ENCODE results near the gene ELFN1.

- TF ChIP-seq, protein P1, sequence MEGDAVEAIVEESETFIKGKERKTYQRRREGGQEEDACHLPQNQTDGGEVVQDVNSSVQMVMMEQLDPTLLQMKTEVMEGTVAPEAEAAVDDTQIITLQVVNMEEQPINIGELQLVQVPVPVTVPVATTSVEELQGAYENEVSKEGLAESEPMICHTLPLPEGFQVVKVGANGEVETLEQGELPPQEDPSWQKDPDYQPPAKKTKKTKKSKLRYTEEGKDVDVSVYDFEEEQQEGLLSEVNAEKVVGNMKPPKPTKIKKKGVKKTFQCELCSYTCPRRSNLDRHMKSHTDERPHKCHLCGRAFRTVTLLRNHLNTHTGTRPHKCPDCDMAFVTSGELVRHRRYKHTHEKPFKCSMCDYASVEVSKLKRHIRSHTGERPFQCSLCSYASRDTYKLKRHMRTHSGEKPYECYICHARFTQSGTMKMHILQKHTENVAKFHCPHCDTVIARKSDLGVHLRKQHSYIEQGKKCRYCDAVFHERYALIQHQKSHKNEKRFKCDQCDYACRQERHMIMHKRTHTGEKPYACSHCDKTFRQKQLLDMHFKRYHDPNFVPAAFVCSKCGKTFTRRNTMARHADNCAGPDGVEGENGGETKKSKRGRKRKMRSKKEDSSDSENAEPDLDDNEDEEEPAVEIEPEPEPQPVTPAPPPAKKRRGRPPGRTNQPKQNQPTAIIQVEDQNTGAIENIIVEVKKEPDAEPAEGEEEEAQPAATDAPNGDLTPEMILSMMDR (IDR thresholded peaks at IDR 0.05), result no peak
- TF ChIP-seq, protein P2, sequence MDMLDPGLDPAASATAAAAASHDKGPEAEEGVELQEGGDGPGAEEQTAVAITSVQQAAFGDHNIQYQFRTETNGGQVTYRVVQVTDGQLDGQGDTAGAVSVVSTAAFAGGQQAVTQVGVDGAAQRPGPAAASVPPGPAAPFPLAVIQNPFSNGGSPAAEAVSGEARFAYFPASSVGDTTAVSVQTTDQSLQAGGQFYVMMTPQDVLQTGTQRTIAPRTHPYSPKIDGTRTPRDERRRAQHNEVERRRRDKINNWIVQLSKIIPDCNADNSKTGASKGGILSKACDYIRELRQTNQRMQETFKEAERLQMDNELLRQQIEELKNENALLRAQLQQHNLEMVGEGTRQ (IDR thresholded peaks at IDR 0.05; ENCODE audit: borderline replicate concordance, low read depth, low read length), result no peak
- TF ChIP-seq, protein P3, sequence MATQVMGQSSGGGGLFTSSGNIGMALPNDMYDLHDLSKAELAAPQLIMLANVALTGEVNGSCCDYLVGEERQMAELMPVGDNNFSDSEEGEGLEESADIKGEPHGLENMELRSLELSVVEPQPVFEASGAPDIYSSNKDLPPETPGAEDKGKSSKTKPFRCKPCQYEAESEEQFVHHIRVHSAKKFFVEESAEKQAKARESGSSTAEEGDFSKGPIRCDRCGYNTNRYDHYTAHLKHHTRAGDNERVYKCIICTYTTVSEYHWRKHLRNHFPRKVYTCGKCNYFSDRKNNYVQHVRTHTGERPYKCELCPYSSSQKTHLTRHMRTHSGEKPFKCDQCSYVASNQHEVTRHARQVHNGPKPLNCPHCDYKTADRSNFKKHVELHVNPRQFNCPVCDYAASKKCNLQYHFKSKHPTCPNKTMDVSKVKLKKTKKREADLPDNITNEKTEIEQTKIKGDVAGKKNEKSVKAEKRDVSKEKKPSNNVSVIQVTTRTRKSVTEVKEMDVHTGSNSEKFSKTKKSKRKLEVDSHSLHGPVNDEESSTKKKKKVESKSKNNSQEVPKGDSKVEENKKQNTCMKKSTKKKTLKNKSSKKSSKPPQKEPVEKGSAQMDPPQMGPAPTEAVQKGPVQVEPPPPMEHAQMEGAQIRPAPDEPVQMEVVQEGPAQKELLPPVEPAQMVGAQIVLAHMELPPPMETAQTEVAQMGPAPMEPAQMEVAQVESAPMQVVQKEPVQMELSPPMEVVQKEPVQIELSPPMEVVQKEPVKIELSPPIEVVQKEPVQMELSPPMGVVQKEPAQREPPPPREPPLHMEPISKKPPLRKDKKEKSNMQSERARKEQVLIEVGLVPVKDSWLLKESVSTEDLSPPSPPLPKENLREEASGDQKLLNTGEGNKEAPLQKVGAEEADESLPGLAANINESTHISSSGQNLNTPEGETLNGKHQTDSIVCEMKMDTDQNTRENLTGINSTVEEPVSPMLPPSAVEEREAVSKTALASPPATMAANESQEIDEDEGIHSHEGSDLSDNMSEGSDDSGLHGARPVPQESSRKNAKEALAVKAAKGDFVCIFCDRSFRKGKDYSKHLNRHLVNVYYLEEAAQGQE (IDR thresholded peaks at IDR 0.05; ENCODE audit: low read depth, low read length), result no peak
- TF ChIP-seq MXI1 (IDR thresholded peaks at IDR 0.05; ENCODE audit: low read depth, low read length) (no peak), GATA2 (CRISPR knock-in tag; IDR thresholded peaks at IDR 0.05) (no peak), JUND (IDR thresholded peaks at IDR 0.05) (no peak), TCF12 (IDR thresholded peaks at IDR 0.05) (no peak), RAD21 (IDR thresholded peaks at IDR 0.05; ENCODE audit: low read length) (no peak), EZH2phosphoT487 (IDR thresholded peaks at IDR 0.05; ENCODE audit: borderline replicate concordance, low read depth) (no peak), TAF1 (IDR thresholded peaks at IDR 0.05; ENCODE audit: borderline replicate concordance, low read depth, low read length) (no peak), POLR2AphosphoS5 (IDR thresholded peaks at IDR 0.05; ENCODE audit: low read depth, low read length) (no peak), EP300 (IDR thresholded peaks at IDR 0.05; ENCODE audit: borderline replicate concordance in 1 of 2, low read depth in 1 of 2, low read length in 1 of 2) (no peak), FOSL2 (IDR thresholded peaks at IDR 0.05; ENCODE audit: borderline replicate concordance, low read depth) (no peak)
- TF ChIP-seq, protein P4, sequence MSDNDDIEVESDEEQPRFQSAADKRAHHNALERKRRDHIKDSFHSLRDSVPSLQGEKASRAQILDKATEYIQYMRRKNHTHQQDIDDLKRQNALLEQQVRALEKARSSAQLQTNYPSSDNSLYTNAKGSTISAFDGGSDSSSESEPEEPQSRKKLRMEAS (IDR thresholded peaks at IDR 0.05; ENCODE audit: low read depth), result no peak
These were observed 15.0 kb downstream of the ELFN1 start for GRCh38 chr7:1685000-1685624.
